ENCODE results near the gene DLGAP1. TPM values are rescaled to one million over a fixed set of nuclear protein-coding genes. Genes with fewer than 3 reads are reported as not detected.

Gene DLGAP1
- total and polyA plus RNA-seq, 2 of the 8 experiments (the other 6 are each of a cell fraction or from before 2014, with no cell fraction given) = 11.8 to 16.9 TPM

GRCh38 chr18:3599861-3600260 is 855.2 kb downstream of the DLGAP1 start:
- peaks cover 13 to 29% (median 22%) of the 10 kb centered on the region in 4 experiments; a peak in 6 of 7 replicates for H3K4me1 ChIP-seq (replicated peaks in 1 of 4; ENCODE audit: control insufficient read depth in 3 of 4, insufficient read depth in 4 of 4, low read length in 3 of 4)
- no peak overlapping the region for H3K23ac ChIP-seq (ENCODE audit: insufficient read length)
- H3K4me2 ChIP-seq (ENCODE audit: insufficient read depth in 1 of 2, low read depth in 2 of 2, low read length in 2 of 2) = no peak overlapping the region
- H2BK15ac ChIP-seq (ENCODE audit: low read length) = no peak overlapping the region
- H4K91ac ChIP-seq (replicated peaks; ENCODE audit: insufficient read length, low read length) = peak overlapping the region; percentile 22
- H2AK5ac ChIP-seq (ENCODE audit: low read depth, low read length) = peak overlapping the region; percentile 89; the same call in 1 of the 2 replicates
- peak overlapping the region; percentile 70 for H2BK120ac ChIP-seq (replicated peaks; ENCODE audit: low read depth, low read length)
- peaks cover 0 to 15% of the 10 kb centered on the region in 2 experiments; a peak in 2 of 4 replicates for H3K79me2 ChIP-seq (ENCODE audit: control insufficient read depth in 1 of 2, insufficient read depth in 2 of 2, low read length in 2 of 2)
- peaks cover 10% of the 10 kb centered on the region for H3K23me2 ChIP-seq (ENCODE audit: low read depth, low read length)
- 0 out of 2 replicates have a peak overlapping the region, but pooled peaks have one; percentile 54 for H3K18ac ChIP-seq (ENCODE audit: extremely low read depth, low read length)
- POLR2A ChIA-PET (ENCODE audit: partially characterized antibody) = interaction anchor here (0.8 to 1.4 kb wide), 7 partner anchors 16 to 152 kb away, joined by 3 to 5 read pairs (median 4); no protein-coding TSS in a partner anchor
- CTCF ChIA-PET (ENCODE audit: partially characterized antibody) = interaction anchor here (0.6 to 5.6 kb wide), 6 partner anchors 10 to 1226 kb away, joined by 3 to 48 read pairs (median 3); no protein-coding TSS in a partner anchor
- H4K5ac ChIP-seq (ENCODE audit: insufficient read length, low read depth, low read length) = no peak overlapping the region
- H3K9ac ChIP-seq (replicated peaks in 1 of 4; ENCODE audit: extremely low read depth in 1 of 4, low read depth in 3 of 4, low read length in 3 of 4) = no peak overlapping the region
- H3K27ac ChIP-seq (ENCODE audit: low read depth, low read length) = no peak overlapping the region
- peak overlapping the region; percentile 55; the same call in 1 of the 2 replicates for H2BK5ac ChIP-seq (ENCODE audit: low read depth, low read length)
- H4K8ac ChIP-seq (ENCODE audit: extremely low read depth, insufficient read depth, low read length) = no peak overlapping the region; the same call in 1 of the 2 replicates
- no peak overlapping the region for H3K4me3 ChIP-seq (ENCODE audit: extremely low read depth in 1 of 4, insufficient read depth in 2 of 4, low read depth in 3 of 4, low read length in 4 of 4)
- H3K14ac ChIP-seq (ENCODE audit: insufficient read length) = no peak overlapping the region
- H3K56ac ChIP-seq (replicated peaks; ENCODE audit: insufficient read length, low read depth, low read length) = no peak overlapping the region
- H3K9me3 ChIP-seq (ENCODE audit: insufficient read depth in 2 of 2, low read depth in 1 of 2, low read length in 1 of 2) = no peaks in the 10 kb centered on the region
- H2BK12ac ChIP-seq (ENCODE audit: low read depth, low read length) = peak overlapping the region; percentile 65
- no peak overlapping the region for H2AFZ ChIP-seq (ENCODE audit: low read length)
- no peak overlapping the region for H3K4ac ChIP-seq (replicated peaks; ENCODE audit: insufficient read length, low read depth, low read length)
- no peaks in the 10 kb centered on the region for H3K36me3 ChIP-seq (ENCODE audit: control insufficient read depth in 2 of 4, insufficient read depth in 4 of 4, low read length in 3 of 4)
- H3K79me1 ChIP-seq (ENCODE audit: low read depth, low read length) = no peaks in the 10 kb centered on the region
- no peaks in the 10 kb centered on the region for H3K27me3 ChIP-seq (replicated peaks in 1 of 4; ENCODE audit: control insufficient read depth in 3 of 4, extremely low read depth in 1 of 4, insufficient read depth in 3 of 4, low read length in 3 of 4)
- H4K20me1 ChIP-seq (replicated peaks in 1 of 2; ENCODE audit: control insufficient read depth in 1 of 2, insufficient read depth in 2 of 2, low read length in 2 of 2) = no peaks in the 10 kb centered on the region
- no peak for TF ChIP-seq E2F6 (IDR thresholded peaks at IDR 0.05)
- peak; percentile 18; the same call in 1 of the 2 replicates for TF ChIP-seq KDM1A (IDR thresholded peaks at IDR 0.05; ENCODE audit: borderline replicate concordance, low read length)
- TF ChIP-seq, protein P1, sequence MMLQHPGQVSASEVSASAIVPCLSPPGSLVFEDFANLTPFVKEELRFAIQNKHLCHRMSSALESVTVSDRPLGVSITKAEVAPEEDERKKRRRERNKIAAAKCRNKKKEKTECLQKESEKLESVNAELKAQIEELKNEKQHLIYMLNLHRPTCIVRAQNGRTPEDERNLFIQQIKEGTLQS (IDR thresholded peaks at IDR 0.05; ENCODE audit: insufficient read depth, low read depth, low read length) = no peak
- no peak for TF ChIP-seq SRF (IDR thresholded peaks at IDR 0.05; ENCODE audit: low read depth, low read length)
- FAIRE-seq = no peak
- H2BK20ac ChIP-seq (ENCODE audit: low read length) = peak overlapping the region; percentile 94; the same call in 1 of the 2 replicates
- 95% methylated on average over 6 of the region's 6 CpGs; no CpG with 5 or more reads in 1 of the 2 experiments for WGBS, 2 experiments (ENCODE audit: extremely low coverage in 1 of 2, insufficient coverage in 1 of 2, insufficient read length in 1 of 2, insufficient replicate concordance in 2 of 2, low coverage in 1 of 2, low lambda C conversion rate in 2 of 2, missing lambda C conversion rate in 1 of 2)
- DNase-seq (ENCODE audit: low read depth in 1 of 2, low spot score in 2 of 2) = no peak
